HFFc6 (cell line): Measurements from ENCODE around the gene UBE3A. TPM values are rescaled to one million over a fixed set of nuclear protein-coding genes. Genes with fewer than 3 reads are reported as not detected.

ENCODE experiments used
- DNase-seq: peaks from one replicate; pipeline ENCODE4 v3.0.0-alpha.2; 2018
- H3K27ac Mint-ChIP-seq: 2 replicates; pipeline ENCODE4 v1.8.0; 2020; ENCODE audit warnings: mild to moderate bottlenecking, mixed read lengths
- H3K27me3 Mint-ChIP-seq: 2 replicates; pipeline ENCODE4 v1.8.0; 2021; ENCODE audit warnings: mild to moderate bottlenecking, moderate library complexity, mixed read lengths; ENCODE audit not compliant: insufficient read depth
- H3K36me3 Mint-ChIP-seq: 2 replicates; pipeline ENCODE4 v1.8.0; 2021; ENCODE audit warnings: low read depth, mixed read lengths
- H3K4me1 Mint-ChIP-seq: 2 replicates; pipeline ENCODE4 v1.8.0; 2020; ENCODE audit warnings: low read depth, mixed read lengths
- H3K4me3 Mint-ChIP-seq: 2 replicates; pipeline ENCODE4 v1.8.0; 2020; ENCODE audit warnings: mild to moderate bottlenecking, moderate library complexity, mixed read lengths
- H3K9me3 Mint-ChIP-seq: 2 replicates; pipeline ENCODE4 v1.8.0; 2020; ENCODE audit warnings: mild to moderate bottlenecking, mixed read lengths
- CTCF ChIP-seq: fragments of 200-600 bp; sonication (generic); IDR thresholded peaks from 2 replicates; pipeline ENCODE4 v1.5.0; 2021; ENCODE audit warnings: antibody characterized with exemption, mild to moderate bottlenecking
- total RNA-seq, 6 experiments: library from RNA; stranded (reverse); fragmentation: NEBNext Ultra II Directional; extraction: Animal tissue kit (Norgen Biotek cat#: 25700); gene quantifications; 2 replicates in 1 of 6; 3 replicates in 5 of 6; pipeline ENCODE4 v1.2.3, GENCODE V29; 2021

The UBE3A gene
- total RNA-seq, 6 experiments from 2014 or later: 74.9 to 82.6 (median 81.1) TPM

GRCh38 chr15:25347707-25348106 lies 91.1 kb downstream of the UBE3A start:
- H3K4me1 Mint-ChIP-seq: peaks cover 14% of the 10 kb centered on the region; the same call in 1 of the 2 replicates
- no peak overlapping the region for H3K27ac Mint-ChIP-seq
- no peaks in the 10 kb centered on the region for H3K9me3 Mint-ChIP-seq
- TF ChIP-seq CTCF: no peak
- no peak overlapping the region for H3K4me3 Mint-ChIP-seq
- H3K36me3 Mint-ChIP-seq: peaks cover 50% of the 10 kb centered on the region
- no peak for DNase-seq
- H3K27me3 Mint-ChIP-seq: no peaks in the 10 kb centered on the region

- DNase-seq: no peak
- H3K4me3 Mint-ChIP-seq: no peak overlapping the region
- H3K4me1 Mint-ChIP-seq: peaks cover 14% of the 10 kb centered on the region; the same call in 1 of the 2 replicates
- TF ChIP-seq CTCF: no peak
- peaks cover 58% of the 10 kb centered on the region for H3K36me3 Mint-ChIP-seq
- H3K27me3 Mint-ChIP-seq: no peaks in the 10 kb centered on the region; the same call in 1 of the 2 replicates
- H3K9me3 Mint-ChIP-seq: no peaks in the 10 kb centered on the region
- no peak overlapping the region for H3K27ac Mint-ChIP-seq
These were observed 92.5 kb downstream of the UBE3A start for GRCh38 chr15:25346371-25346770.

GRCh38 chr15:25345943-25346342 lies 92.9 kb downstream of the UBE3A start:
- Mint-ChIP-seq H3K4me1 (peaks cover 14% of the 10 kb centered on the region; the same call in 1 of the 2 replicates), H3K27me3 (no peaks in the 10 kb centered on the region; the same call in 1 of the 2 replicates), H3K27ac (no peak overlapping the region), H3K9me3 (no peaks in the 10 kb centered on the region), H3K4me3 (no peak overlapping the region), H3K36me3 (peaks cover 54% of the 10 kb centered on the region)
- peak; percentile 38; the same call in 1 of the 2 replicates for TF ChIP-seq CTCF
- DNase-seq: no peak

- no peak for TF ChIP-seq CTCF
- H3K36me3 Mint-ChIP-seq: peaks cover 42% of the 10 kb centered on the region
- H3K4me3 Mint-ChIP-seq: no peak overlapping the region
- no peaks in the 10 kb centered on the region; the same call in 1 of the 2 replicates for H3K27me3 Mint-ChIP-seq
- no peaks in the 10 kb centered on the region for H3K9me3 Mint-ChIP-seq
- no peak overlapping the region for H3K27ac Mint-ChIP-seq
- no peak for DNase-seq
- H3K4me1 Mint-ChIP-seq: peaks cover 14% of the 10 kb centered on the region; the same call in 1 of the 2 replicates
These were observed 96.2 kb downstream of the UBE3A start for GRCh38 chr15:25342629-25343028.

- DNase-seq: no peak
- Mint-ChIP-seq H3K4me1 (peaks cover 9% of the 10 kb centered on the region), H3K4me3 (no peak overlapping the region), H3K27me3 (no peaks in the 10 kb centered on the region; the same call in 1 of the 2 replicates), H3K9me3 (no peaks in the 10 kb centered on the region), H3K27ac (no peak overlapping the region), H3K36me3 (peaks cover 60% of the 10 kb centered on the region)
- TF ChIP-seq CTCF: no peak
These were observed 99.4 kb downstream of the UBE3A start for GRCh38 chr15:25339431-25339830.

GRCh38 chr15:25335279-25335678 lies 103.5 kb downstream of the UBE3A start:
- no peak overlapping the region for H3K27ac Mint-ChIP-seq
- peaks cover 87% of the 10 kb centered on the region for H3K36me3 Mint-ChIP-seq
- DNase-seq: no peak
- no peaks in the 10 kb centered on the region for H3K9me3 Mint-ChIP-seq
- no peaks in the 10 kb centered on the region for H3K27me3 Mint-ChIP-seq
- H3K4me3 Mint-ChIP-seq: no peak overlapping the region
- no peak for TF ChIP-seq CTCF
- peaks cover 14% of the 10 kb centered on the region for H3K4me1 Mint-ChIP-seq
